COLO668 (cell line): Measurements from ENCODE around the gene NCAPH2.

ENCODE experiments used
- DNase-seq: peaks from one replicate; lab custom pipeline; 2025; ENCODE audit not compliant: unreplicated experiment; lab: John Stamatoyannopoulos, UW

NCAPH2 gene

DNA sequence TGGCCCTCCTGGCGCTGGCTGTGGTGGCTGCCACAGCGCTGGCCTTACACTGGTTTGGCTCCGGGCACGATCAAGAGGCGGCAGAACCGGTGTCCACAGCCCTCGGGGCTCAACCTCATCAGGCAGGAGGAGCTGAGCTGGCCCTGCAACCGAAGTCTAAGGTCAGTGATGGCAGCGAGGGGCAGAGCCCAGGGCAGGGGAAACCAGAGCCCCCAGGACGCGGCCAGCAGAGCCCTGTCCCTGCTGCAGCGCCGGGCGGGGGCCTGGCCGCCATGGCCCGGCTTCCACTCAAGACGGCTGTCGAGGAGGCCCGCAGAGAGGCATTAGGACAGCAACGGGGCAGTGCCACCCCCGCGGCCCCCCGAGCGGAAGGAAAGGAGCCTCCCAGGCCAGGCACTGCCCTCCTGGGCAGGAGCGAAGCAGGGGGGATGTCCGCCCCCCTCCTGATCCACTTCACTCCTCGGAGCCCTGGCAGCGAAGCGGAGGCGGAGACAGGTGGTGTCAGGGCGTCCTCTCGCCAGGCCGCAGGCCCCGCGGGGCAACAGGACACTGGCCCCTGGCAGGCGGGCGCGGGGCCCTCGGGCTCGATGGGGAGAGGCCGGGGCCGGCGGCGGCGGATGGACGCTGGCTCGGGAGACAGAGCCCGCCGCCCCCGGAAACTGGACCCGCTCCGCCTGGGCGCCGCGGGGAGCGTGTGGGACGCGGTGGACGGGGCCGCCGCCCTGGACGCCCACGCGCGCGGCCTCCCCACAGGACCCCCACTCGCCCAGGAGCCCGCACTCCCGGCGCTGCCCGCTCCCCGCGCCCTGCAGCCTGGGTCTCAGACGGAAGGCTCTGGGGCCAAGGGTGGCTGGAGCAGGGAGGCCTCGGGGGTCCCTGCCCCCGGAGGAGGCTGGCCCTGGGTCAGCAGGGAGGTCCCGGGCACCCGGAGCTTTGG, 38.6 kb downstream of the NCAPH2 start:
- no peak for DNase-seq

DNA sequence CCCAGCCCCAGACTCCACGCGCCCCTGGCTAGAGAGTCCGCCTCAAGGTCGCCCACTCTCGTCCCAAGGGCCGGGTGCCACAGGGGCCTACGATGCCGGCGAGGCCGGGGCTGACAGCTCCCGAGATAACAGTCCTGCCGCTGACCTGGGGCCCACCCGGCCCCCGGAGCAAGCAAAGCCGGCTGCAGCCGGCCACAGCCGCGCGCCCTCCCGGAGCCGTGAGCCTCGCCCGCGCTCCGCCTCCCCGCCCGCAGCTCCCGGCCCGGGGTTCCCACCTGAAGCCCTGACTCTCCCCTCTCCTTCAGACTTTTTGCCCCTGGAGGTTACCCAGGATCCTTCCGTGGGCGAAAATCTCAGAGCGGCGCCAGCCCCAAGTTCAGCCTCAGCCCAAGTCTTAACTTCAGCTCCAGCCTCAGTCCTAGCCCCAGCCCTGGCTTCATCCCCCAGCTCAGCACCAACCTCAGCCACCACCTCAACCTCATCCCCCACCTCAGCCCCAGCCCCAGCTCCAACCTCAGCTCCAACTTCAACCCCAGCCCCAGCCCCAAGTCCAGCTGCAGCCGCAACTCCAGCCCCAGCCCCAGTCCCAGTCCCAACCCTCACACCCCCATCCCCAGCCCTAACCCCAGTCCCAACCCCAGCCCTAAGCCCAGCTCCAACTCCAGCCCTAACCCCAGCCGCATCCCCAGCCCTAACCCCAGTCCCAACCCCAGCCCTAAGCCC, 39.4 kb downstream of the NCAPH2 start:
- DNase-seq, result no peak

DNA sequence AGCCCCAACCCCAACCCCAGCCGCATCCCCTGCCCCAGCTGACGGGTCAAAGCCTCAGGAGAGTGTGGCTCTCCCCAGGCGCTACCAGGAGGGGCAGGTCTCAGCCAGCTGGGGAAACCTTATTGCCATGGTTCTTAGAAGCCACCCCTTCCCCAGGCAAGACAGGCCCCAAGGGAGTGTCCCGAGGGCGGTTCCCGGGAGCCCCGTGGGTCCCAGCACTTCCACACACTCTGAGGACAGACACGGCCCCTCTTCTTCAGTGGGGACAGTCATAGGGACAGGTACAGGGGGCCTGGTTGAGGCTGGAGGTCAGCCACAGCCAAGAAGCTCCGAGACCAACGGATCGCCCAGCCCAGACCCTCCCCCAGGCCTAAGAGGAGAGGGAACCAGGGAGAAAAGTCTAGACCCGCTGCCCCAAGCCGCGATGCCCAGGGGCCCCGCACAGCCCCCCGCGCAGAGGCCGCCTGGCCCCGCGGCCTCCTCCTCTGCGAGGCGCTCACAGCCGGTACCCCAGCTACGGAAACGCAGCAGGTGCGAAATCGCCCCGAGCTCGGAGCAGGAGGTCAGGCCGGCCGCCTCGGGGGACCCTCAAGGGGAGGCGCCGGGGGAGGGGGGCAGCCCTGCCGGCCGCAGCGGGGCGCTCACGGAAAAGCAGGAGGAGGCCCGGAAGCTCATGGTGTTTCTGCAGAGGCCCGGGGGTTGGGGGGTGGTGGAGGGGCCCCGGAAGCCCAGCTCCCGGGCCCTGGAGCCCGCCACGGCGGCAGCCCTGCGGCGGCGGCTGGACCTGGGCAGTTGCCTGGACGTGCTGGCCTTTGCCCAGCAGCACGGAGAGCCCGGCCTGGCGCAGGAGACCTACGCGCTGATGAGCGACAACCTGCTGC, 40.3 kb downstream of the NCAPH2 start:
- DNase-seq, result peak; percentile 46

DNA sequence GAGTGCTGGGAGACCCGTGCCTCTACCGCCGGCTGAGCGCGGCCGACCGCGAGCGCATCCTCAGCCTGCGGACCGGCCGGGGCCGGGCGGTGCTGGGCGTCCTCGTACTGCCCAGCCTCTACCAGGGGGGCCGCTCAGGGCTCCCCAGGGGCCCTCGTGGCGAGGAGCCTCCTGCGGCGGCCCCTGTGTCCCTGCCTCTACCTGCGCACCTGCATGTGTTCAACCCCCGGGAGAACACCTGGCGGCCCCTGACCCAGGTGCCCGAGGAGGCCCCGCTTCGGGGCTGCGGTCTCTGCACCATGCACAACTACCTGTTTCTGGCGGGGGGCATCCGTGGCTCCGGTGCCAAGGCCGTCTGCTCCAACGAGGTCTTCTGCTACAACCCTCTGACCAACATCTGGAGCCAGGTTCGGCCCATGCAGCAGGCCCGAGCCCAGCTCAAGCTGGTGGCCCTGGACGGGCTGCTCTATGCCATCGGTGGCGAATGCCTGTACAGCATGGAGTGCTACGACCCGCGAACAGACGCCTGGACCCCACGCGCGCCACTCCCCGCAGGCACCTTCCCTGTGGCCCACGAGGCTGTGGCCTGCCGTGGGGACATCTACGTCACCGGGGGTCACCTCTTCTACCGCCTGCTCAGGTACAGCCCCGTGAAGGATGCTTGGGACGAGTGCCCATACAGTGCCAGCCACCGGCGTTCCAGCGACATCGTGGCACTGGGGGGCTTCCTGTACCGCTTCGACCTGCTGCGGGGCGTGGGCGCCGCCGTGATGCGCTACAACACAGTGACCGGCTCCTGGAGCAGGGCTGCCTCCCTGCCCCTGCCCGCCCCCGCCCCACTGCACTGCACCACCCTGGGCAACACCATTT, 41.1 kb downstream of the NCAPH2 start:
- no peak for DNase-seq

DNA sequence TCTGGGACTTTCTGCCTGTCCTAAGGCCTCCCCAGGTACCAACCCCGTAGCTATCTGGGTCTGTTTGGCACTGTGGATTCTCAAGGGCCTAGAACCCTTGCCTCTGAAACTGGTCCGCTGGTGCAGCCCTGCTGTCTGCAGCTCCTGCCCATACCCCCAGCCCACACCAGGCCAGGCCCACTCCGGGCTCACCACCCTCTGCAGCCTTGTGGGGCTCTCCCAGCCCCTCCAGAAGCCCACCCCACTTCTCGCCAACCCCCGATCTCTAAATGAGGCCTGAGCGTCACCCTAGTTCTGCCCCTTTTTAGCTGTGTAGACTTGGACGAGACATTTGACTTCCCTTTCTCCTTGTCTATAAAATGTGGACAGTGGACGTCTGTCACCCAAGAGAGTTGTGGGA, 42.4 kb downstream of the NCAPH2 start:
- DNase-seq, result no peak

DNA sequence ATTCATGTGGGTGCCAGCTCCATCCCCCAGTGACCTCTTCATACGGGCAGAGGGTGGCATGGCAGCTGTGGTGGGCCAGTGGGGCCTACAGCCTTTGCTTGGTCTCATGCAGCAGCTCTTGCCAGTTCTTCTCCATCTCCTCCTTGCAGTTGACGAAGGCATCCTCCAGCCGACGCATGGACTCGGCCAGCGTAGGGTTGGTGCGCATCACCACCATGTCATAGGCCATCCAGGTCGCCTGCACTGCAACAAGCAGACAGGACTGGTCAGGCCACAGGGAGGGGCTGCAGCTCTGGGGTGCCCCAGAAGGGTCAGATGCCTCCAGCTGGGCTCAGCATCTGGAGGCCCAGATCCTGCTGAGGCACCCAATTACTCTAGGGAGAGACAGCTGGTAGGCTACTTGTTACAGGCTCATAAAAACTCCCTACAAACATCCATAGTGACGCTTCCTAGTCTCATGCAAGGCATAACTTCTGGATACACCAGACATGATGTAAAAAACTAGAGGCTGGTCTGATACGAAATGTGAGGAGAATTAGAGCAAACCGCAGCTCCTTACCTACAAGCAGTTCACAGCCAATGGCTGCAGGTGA, 43.2 kb downstream of the NCAPH2 start:
- DNase-seq, result no peak

DNA sequence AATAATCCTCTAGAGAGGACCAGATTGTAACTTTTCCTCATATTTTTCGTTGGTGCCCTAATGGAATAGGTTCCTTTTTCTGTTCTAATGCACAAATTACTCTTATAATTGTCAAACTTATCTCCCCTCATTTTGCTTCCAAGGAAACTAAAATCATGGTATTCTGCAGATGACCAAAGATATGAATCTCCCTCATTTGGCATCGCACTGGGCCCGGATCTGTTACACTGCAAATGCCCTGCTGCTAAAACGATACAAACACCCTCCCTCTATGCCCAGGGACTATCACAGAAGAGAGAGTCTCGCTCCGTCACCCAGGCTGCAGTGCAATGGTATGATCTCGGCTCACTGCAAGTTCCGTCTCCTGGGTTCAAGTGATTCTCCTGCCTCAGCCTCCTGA, 45.3 kb downstream of the NCAPH2 start:
- DNase-seq, result no peak

DNA sequence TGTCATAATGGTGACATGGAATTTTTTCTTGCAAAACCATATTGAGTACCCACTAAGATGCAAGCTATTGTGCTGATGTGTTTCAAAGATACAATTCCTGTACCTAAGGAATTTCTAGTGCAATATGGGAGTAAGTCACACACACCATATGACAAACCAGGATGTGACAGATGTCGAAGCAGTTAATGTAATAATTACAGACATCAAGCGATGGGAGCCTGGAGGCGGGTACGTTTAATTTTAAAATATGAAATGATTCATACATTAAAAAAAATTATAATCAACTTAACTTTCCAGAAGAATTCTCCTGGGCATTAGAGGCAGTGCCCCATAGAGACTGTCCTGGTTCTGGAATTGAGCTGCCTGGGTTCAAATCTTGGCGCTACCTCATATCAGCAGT, 48.7 kb downstream of the NCAPH2 start:
- no peak for DNase-seq

DNA sequence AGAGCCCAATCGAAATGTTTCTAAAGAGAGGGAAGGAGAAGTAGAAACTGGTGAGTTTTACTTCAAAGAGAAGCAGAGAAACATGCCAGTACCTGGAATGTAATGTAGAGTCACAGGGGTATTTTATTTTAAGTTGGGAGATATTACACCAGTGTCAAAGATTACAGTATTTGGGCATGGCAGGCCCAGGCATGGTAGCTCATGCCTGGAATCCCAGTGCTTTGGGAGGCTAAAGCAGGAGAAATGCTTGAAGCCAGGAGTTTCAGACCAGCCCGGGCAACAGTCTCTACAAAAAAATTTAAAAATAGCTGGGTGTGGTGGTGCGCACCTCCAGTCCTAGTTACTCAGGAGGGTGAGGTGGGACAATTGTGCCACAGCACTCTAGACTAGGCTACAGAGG, 52.0 kb downstream of the NCAPH2 start:
- no peak for DNase-seq

DNA sequence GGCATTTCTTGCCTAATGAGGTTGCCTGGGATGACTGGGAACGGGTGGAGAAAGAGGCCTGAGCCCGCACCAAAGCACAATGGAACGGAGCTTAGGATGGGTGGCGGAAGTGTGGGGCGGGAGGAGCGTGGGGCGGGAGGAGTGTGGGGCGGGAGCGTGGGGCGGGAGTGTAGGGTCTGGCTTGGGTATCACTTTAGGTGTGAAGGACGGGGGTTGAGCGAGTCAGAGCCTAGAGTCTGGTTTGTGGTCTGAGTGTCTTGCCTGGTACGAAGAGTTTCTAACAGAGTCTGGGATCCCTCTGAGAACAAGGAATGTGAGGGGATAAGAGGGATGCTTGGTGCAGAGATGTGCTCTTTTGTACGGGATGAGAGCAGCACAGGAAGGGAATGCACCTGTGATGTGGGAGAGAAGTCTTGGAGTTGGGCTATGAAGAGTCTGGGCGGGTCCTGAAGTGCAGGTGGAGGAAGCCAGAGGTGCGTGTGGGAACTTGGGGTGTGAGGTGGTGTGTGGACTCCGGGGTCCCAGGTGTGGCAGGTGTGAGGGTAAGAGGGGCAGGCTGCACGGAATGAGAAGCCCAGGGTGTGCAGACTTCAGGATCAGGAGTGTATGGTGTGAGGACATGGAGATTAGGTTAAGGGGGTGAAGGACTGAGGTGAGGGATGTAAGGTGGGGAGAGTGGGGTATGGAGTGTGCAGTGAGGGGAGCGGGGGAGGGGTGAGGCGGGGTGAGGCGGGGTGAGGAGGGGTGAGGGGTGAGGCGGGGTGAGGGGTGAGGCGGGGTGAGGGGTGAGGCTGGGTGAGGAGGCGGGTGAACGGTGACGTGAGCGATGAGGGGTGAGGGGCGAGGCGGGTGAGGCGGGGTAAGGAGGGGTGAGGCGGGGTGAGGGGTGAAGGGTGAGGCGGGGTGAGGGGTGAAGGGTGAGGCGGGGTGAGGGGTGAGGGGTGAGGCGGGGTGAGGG, 53.7 kb downstream of the NCAPH2 start:
- no peak for DNase-seq

DNA sequence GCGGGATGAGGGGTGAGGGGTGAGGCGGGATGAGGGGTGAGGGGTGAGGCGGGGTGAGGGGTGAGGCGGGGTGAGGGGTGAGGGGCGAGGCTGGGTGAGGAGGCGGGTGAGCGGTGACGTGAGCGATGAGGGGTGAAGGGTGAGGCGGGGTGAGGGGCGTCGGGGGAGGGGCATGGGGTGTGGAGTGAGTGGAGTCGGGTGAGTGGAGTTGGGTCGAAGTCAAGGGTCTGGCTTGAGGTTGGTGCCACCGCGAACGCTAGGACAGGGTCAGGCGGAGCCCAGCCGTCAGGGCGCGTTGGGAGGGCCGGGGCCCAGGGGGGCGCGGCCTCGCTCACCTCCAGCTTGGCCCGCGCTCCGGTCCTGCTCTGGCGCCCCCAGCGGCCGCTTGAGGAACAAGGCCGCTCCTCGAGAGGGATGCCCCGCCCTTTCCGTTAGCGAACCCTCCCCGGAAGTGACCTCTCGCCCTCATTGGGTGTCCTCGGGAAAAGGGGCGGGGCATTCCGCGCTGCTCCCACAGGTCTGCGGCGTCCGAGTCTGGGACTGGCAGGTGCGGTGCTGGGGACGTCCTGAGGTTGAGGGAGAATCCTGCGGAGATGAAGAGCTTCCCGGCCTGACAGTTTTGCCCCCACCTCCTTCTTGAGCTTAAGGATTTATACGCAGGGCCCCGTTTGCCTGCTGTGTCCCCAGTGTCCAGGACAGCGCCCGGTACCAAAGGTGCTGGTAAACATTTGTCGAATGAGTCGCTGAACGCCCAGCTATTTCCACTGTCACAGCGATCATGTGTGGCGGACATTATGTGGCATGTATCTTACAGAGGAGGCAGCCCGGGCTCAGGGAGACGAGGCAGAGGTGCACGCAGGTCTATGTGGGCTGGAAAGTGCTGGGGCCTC, 54.7 kb downstream of the NCAPH2 start, which contains the start of gene SYCE3:
SYCE3 (minus strand) TSS at position 397 of the 890 bp plus-strand sequence. CDS start 6,514 bp downstream, outside the sequence.
- DNase-seq, result peak; percentile 98

DNA sequence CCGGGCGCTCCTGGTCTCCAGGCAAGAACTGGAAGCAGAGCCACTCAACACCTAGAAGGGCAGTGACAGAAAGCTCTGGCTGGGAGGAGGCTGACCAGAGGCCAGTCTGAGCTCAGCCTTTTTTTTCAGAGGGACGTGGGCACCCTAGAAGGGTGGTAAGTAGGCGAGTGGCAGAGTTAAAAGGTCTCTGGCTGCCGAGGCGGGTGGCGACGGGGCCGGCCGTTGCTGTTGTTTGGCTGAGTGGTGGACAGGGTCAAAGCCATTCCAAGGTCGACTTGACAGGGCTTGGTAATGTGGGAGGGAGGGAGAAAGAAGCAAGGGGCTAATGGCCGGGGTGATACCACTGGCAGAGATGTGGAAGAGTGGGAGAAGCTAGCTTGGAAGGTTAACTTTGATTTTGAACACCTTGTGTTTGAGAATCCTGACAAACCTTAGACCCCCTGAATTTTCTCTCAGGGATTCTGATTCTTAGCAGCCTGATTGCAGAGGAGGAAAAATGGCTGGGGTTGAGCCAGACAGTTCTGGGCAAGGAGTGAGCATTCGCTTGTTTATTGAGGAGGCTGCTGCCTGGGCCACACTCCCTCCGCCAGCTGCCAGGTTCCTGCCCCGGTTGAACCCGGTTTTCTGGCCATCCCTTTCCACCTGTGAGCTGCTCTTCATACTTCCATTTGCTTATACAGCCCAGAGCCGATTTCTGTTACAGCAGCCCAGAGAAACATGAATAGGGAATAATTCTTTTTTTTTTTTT, 55.6 kb downstream of the NCAPH2 start:
- peak; percentile 8 for DNase-seq

DNA sequence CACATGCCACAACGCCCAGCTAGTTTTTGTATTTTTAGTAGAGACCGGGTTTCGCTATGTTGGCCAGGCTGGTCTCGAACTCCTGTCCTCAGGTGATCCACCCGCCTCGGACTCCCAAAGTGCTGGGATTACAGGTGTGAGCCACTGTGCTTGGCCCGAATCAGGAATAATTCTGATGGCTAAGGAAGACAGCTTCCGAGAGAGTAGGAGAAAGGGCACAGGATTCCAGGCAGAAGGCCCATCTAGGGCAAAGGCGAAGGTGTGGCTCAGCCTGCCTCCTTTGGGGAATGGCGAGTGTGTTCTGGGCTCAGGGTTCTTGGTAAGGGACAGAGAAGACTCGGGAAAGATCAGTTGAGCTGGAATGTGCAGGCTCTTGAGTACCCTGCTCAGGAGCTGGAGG, 56.3 kb downstream of the NCAPH2 start:
- no peak for DNase-seq

DNA sequence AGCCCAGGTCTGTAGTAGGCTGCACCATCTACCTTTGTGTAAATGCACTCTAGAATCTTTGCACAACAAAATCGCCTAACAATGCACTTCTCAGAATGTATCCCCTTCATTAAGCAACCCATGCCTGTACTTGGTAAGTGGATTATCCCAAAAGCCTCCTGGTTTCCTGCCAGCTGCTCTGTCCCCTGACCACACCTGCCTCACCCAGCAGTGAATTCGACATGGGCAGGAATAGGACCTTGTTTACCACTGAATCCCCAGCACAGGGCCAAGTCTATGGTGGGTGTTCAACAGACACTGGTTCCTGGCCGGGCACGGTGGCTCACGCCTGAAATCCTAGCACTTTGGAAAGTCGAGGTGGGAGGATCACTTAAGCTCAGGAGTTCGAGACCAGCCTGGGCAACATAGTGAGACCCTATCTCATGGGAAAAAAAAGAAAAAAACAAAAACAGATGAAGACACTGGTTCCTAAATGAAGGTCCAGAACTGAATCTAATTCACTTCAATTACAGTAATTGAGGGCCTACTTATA, 59.8 kb downstream of the NCAPH2 start:
- DNase-seq, result no peak

DNA sequence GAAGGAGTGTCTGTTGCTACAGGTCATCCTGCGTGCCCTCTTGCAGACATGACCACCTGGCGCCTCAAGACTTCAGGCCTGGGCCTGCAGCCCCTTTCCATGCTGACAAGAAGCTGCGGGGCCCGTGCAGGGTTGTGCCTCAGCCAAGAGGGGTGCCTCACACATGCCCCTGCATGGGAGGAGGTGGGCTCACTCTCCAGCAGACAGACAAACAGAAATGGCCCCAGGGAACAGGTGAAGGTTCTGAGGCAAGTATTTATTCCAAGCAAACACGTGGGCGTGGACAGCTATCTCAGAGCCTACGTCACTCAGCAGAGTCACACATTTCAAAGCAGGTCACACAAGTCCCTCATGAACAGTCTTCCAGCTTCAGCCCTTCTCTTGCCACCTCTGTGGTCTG, 60.6 kb downstream of the NCAPH2 start:
- peak; percentile 39 for DNase-seq

DNA sequence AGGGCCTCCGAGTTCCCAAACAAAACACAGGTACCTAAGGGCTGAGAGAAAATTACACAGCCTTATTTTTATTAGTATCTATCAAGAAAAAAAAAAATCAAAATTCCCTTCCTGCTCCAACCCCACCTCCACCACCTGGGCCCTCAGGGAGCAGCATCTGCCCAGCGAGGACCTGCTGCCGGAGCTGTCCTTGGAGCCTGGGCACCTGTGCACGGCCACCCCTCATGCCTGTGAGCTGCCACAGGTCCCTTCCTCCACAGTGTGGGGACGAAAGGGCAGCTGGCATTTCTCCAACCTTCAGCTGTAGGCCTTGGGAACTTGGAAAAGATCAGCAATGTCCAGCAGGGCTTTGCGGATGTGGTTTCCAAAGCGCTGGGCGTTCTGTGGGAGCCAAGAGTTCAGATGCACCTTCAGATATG, 61.0 kb downstream of the NCAPH2 start:
- DNase-seq, result peak; percentile 39
